ENCODE data around the gene PPT2.

Gene PPT2

DNA sequence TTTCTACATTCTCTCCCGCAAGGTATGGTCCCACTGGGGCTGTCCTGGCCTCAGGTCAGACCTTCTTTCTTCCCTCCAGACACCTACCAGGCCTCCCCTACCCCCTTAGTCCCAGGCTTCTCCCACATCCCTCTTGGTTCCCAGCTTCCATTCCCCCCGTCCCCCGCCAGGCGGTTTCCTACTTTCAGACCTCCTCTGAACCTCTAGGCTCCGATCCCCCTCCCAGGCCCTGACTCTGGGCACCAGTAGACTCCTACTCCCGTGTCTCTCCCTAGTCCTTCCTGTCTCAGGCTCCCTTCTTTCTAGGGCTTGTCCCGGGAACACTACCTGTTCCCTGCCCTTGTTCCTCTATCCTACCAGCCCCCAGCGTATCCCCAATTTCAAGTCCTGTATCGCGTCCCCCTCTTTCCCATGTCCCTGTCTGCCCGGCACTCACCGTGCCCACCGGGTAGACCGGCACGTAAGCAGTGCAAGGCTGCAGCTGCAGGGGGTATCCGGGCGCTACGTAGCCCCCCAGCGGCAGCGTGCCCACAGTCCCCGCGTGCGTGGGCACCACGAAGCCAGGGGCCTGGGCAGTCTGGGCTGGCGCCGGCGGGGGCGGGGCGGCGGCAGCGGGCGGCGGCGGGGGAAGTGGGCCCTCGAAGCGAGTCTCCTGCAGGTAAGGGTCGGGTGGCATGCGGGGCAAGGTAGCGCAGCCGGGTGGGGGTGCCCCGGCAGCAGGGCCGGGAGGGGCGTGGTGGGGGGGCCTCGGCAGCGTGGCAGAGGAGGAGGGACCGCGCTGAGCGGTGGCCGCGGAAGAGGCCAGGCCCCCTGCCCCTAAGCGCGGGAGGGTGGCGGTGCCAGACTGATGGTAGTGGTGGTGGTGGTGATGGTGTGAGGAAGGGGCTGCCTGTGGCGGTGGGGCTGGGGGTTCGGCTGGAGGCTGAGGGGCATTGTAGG is 3.7 kb upstream of the PPT2 start:
- in situ Hi-C loops (cut with HindIII; ENCODE audit: low pct_unique_long_range_greater_than_20kb, low sequenced_read_pairs), result no loop called here
- DNase-seq (ENCODE audit: low read depth in 1 of 2, low spot score in 1 of 2), result no peak
- no peak for TF ChIP-seq JUND (IDR thresholded peaks at IDR 0.05; ENCODE audit: low read depth)

DNA sequence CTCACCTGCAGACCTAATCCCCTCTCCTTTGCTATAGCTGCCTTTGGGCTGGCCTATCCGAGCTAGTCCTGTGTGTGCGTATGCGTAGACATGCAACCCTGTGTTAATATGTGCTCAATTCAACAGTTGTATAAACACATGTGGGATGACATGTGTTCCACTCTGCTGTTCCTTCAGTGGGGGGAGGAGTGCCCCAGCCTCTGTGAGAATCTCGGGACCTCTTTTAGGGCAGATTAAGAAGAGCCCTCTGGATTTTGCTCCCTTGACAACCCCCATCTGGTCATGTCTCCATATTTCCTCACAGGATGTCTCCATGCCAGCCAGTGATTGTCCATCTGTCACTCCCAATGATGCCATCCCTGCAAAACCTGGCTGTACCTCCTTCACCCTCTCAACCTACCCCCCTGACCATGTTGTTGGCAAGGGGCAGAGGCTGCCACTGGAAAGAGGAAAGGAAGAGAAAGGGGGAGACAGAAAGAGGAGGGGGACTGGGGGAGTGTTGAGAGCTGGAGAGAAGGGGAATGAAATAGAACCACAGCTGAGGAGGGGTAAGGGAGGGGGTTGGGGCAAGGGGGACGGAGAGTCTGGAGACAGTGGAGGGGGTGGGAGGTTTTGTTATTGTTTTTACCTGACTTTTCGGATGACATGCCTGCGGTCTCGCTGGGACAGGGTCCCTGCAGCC is 2.6 kb upstream of the PPT2 start:
- in situ Hi-C loops (cut with HindIII; ENCODE audit: low pct_unique_long_range_greater_than_20kb, low sequenced_read_pairs), result no loop called here
- no peak for DNase-seq (ENCODE audit: low read depth in 1 of 2, low spot score in 1 of 2)
- TF ChIP-seq JUND (IDR thresholded peaks at IDR 0.05; ENCODE audit: low read depth), result no peak

DNA sequence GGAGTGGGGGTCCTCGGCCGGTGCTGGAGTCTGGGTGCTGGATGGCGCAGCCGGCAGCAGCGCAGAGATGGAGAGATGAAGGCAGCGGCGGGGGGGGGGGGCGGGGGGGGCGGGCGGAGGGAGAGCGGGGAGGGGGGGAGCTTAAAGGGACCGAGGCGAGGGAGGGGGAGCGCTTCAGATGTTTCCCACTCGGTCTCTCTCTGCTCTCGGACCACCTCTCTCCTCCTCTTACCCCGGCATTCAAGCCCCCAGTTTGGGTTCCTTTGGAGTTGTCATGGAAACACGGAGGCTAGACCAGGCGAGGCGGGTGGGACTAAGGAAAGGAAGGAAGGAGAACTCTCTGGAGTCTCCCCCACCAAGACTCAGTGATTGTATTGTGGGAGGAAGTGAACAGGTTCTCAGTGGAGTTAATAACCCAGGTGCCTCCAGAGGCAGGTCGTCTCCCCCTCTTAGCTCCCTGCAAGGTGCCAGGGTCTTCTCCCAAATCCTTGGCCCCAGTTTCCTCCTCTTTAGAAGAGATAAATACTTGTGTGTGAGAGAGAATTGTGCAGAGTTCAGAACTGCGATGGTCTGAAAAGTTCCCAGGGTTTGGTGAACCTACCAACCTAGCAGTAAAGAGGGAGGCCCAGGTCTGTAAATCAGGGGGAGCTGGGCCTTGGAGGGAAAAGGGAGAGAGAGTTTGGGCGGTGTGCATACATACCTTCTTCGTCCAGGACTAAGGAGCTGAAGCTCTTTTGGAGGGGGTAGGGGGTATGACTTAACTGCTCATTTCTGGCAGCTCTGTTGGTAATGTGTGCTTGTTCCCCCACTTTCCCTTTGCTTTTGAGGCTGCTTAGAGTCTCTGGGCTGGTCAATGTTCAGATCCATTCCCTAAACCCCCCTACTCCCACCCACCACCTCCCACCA is 1.8 kb upstream of the PPT2 start, which contains the start of gene PRRT1:
TSS of gene PRRT1 (minus strand) at position 77 of the 906 bp plus-strand sequence. CDS start 112 bp downstream, outside the sequence.
- in situ Hi-C loops (cut with HindIII; ENCODE audit: low pct_unique_long_range_greater_than_20kb, low sequenced_read_pairs), result no loop called here
- DNase-seq (ENCODE audit: low read depth in 1 of 2, low spot score in 1 of 2), result no peak
- TF ChIP-seq JUND (IDR thresholded peaks at IDR 0.05; ENCODE audit: low read depth), result no peak

DNA sequence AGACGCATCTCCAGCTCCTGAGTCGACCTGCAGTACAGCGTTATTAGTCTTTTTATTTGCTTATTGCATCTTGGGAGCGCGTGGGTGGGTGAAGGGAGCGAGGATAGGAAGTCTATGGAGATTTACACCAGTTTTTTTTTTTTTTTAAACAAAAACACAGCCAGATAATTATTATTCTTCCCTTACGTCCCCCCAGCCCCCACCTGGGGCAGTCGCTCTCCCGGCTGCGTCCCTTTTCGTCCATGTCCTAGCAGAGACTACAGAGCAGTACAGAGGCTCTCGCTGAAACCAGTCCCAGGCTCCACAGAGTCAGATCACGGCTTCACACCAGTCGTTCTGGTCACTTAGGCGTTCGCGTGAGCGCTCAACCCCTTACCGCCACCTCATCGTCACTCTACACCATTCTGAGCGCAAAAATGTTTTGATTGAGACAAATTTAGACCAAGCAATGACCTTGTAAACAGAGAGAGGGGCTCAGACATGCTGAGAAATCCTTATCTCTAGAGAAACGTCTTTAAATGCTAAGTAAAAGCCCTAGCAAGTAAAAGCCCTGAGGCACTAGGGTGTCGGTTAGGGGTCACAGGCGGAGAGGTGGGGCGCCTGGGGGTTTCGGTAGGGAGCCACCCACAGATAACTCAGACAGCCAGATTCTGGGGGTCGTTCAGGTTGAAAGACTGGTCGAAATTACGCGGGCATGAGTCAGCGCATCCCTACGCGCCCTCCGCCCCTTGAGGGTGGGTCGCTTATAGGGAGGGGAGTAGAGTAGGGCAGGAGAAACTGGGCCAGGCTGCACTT is 975 bp upstream of the PPT2 start:
- in situ Hi-C loops (cut with HindIII; ENCODE audit: low pct_unique_long_range_greater_than_20kb, low sequenced_read_pairs), result no loop called here
- DNase-seq (ENCODE audit: low read depth in 1 of 2, low spot score in 1 of 2), result peak in 1 of 2 experiments; percentile 42
- TF ChIP-seq JUND (IDR thresholded peaks at IDR 0.05; ENCODE audit: low read depth), result no peak

DNA sequence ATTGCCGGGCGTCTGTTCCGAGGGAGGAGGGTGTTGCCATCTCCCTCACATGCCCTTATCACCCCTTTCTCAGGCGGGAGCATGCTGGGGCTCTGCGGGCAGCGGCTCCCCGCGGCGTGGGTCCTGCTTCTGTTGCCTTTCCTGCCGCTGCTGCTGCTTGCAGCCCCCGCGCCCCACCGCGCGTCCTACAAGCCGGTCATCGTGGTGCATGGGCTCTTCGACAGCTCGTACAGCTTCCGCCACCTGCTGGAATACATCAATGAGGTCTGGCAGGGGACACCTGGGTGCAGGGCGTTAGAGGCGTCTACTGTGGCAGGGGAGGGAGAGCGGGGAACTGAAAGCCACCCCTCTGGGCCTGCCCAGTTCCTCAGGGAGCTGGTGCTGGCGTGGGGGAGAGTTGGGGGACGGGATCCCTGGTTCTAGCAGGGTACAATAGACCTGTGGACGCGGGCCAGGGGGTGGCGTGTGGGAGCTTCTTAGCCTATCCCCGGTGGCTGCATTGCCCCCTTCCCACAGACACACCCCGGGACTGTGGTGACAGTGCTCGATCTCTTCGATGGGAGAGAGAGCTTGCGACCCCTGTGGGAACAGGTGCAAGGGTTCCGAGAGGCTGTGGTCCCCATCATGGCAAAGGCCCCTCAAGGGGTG is 697 bp downstream of the PPT2 start:
- TF ChIP-seq JUND (IDR thresholded peaks at IDR 0.05; ENCODE audit: low read depth), result no peak
- in situ Hi-C loops (cut with HindIII; ENCODE audit: low pct_unique_long_range_greater_than_20kb, low sequenced_read_pairs), result no loop called here
- DNase-seq (ENCODE audit: low read depth in 1 of 2, low spot score in 1 of 2), result peak; percentile 79 to 90

DNA sequence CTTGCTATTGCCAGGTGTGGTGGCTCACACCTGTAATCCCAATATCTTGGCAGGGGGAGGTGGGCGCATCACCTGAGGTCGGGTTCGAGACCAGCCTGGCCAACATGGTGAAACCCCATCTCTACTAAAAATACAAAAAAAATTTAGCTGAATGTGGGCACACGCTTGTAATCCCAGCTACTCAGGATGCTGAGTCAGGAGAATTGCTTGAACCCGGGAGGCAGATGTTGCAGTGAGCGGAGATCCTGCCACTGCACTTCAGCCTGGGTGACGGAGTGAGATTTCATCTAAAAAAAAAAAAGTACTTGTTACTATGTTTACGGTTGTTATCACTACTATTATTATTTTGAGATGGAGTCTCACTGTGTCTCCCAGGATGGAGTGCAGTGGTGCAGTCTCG is 3.0 kb downstream of the PPT2 start:
- DNase-seq (ENCODE audit: low read depth in 1 of 2, low spot score in 1 of 2), result no peak
- no peak for TF ChIP-seq JUND (IDR thresholded peaks at IDR 0.05; ENCODE audit: low read depth)
- in situ Hi-C loops (cut with HindIII; ENCODE audit: low pct_unique_long_range_greater_than_20kb, low sequenced_read_pairs), result no loop called here

DNA sequence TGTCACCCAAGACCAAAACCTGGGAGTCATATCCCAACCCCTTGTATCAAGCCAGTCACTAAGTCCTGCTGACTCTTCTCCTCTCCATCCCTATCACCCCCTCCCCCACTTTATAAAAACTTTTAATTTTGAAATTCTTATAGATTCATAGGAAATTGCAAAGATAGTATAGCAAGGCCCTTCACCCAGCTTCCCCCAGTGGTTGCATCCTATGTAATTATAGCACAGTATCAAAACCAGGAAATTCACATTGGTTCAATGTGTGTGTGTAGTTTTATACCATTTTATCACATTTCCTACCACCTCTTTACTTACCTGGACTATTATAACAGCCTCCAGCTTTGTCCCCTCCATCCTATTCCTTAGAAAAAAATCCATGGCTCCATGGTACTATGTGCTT is 4.1 kb downstream of the PPT2 start:
- in situ Hi-C loops (cut with HindIII; ENCODE audit: low pct_unique_long_range_greater_than_20kb, low sequenced_read_pairs), result no loop called here
- TF ChIP-seq JUND (IDR thresholded peaks at IDR 0.05; ENCODE audit: low read depth), result no peak
- DNase-seq (ENCODE audit: low read depth in 1 of 2, low spot score in 1 of 2), result no peak

DNA sequence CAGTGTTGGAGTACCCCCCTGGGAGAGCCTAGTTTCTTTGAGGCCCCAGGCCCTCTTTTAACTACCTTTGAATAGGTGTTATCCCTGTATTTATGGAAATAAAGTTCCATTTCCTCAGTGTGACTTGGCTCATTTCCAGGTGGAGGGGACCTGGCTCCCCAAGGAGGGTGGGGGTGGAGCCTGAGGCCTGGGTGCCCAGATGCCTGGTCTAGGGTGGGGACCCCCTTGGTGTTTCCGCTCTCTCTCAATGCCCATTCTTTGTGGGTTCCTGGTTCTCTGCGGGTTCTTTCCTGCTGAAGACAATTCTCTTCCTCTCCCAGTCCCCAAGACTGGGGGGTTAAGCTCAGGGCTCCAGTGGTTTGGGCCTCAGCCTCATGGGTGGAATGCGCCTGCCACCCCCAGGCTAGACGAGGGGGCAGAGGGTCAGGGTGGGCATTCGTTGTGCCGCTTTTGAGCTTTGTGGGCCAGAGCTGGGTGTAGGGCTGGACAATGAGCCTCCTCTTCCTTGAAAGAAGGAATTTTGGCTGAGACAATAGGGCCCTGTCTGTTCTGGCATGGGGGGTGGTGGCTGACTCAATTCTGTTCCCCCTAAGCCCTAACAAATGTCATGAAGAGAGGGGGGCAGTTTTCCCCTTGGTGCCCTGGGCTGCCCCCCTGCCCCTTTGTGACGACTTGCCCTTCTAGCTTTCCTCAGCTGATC is 9.8 kb downstream of the PPT2 start:
- DNase-seq (ENCODE audit: low read depth in 1 of 2, low spot score in 1 of 2), result no peak
- no peak for TF ChIP-seq JUND (IDR thresholded peaks at IDR 0.05; ENCODE audit: low read depth)
- in situ Hi-C loops (cut with HindIII; ENCODE audit: low pct_unique_long_range_greater_than_20kb, low sequenced_read_pairs), result no loop called here

DNA sequence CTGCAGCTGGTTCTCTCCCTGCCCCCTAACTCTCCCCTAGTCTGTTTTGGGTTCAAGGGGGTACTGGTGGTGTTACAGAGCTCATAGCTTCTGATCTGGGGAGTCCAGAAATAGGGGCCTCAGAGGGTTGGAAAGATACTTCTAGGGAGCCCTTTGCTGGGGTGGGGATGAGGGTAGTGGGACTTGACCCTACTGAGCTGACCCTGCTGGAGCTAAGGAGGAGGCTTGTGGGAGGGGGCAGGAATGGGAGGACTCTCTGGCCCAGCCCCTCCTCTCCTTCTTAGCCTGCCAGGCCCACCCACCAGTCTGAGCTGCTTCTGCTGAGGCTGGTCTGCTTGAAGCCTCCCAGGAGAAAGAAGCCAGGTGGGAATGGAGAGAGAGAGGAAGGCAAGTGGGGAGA is 10.4 kb downstream of the PPT2 start, which contains the start of gene EGFL8:
TSS of gene EGFL8 (plus strand) at position 301 of the 400 bp plus-strand sequence. CDS start 1,571 bp downstream, outside the sequence.
- TF ChIP-seq JUND (IDR thresholded peaks at IDR 0.05; ENCODE audit: low read depth), result no peak
- in situ Hi-C loops (cut with HindIII; ENCODE audit: low pct_unique_long_range_greater_than_20kb, low sequenced_read_pairs), result no loop called here
- no peak for DNase-seq (ENCODE audit: low read depth in 1 of 2, low spot score in 1 of 2)

DNA sequence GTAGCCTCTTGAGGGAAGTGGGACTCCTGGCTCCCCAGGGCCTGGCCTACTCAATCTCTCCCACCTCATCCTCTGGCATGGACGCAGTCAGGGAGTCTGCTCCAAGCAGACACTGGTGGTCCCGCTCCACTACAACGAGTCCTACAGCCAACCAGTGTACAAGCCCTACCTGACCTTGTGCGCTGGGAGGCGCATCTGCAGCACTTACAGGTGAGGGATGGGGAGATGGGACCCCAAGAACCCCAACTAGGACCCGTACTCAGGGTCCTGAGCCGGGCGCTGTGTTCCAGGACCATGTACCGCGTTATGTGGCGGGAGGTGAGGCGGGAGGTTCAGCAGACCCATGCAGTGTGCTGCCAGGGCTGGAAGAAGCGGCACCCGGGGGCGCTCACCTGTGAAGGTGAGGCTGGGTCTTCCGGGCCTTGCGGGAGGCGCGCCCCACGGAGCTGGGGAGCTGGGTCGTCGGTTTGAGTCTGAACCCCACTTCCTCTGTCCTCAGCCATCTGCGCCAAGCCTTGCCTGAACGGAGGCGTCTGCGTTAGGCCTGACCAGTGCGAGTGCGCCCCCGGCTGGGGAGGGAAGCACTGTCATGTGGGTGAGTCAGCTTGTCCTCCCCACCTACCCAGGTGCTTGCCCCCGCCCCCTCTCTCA is 12.6 kb downstream of the PPT2 start:
- DNase-seq (ENCODE audit: low read depth in 1 of 2, low spot score in 1 of 2), result no peak
- in situ Hi-C loops (cut with HindIII; ENCODE audit: low pct_unique_long_range_greater_than_20kb, low sequenced_read_pairs), result no loop called here
- no peak for TF ChIP-seq JUND (IDR thresholded peaks at IDR 0.05; ENCODE audit: low read depth)
